GM12892 (cell line): ENCODE measurements around the gene HPS6.

ENCODE experiments used
- POLR2A ChIP-seq: IDR thresholded peaks from 2 replicates; pipeline ENCODE4 v1.6.1; 2011; ENCODE audit warnings: low read depth, low read length, control low read depth
- POLR2AphosphoS5 ChIP-seq: IDR thresholded peaks from 2 replicates; pipeline ENCODE4 v1.6.1; 2011; ENCODE audit warnings: low read depth, low read length, control low read depth
- TAF1 ChIP-seq: IDR thresholded peaks from 2 replicates; pipeline ENCODE4 v1.6.1; 2011; ENCODE audit warnings: low read depth, mild to moderate bottlenecking, control low read depth, low read length, borderline replicate concordance

GRCh38 chr10:102066399-102067088, 1.4 kb downstream of the HPS6 start:
- no peak for TF ChIP-seq POLR2A
- no peak for TF ChIP-seq TAF1
- TF ChIP-seq POLR2AphosphoS5, result no peak
